Measurements from ENCODE around the gene GRHPR.
A peak's percentile ranks its signal among the peaks of the same experiment; 100 is the strongest.

- TF ChIP-seq CTCF (IDR thresholded peaks at IDR 0.05) (no peak), POLR2A (IDR thresholded peaks at IDR 0.05) (peak; percentile 81 to 86)
These were observed 63.1 kb downstream of the GRHPR start, which contains the start of gene POLR1E for GRCh38 chr9:37485389-37486255.
